Neuronal stem cell (in vitro differentiated cells): ENCODE results near the gene LRRC61.
"Not testable (repeated sequence)": the region's sequence is repeated elsewhere in the genome, so short reads cannot be mapped to it uniquely, and the experiment has no call there.

ENCODE experiments used
- DNase-seq: peaks from one replicate; pipeline ENCODE4 v3.0.0-alpha.2; 2013; ENCODE audit warnings: low spot score
- H2AFZ ChIP-seq: one replicate; pipeline ENCODE4 v1.6.1; 2013; ENCODE audit warnings: mild to moderate bottlenecking, low read length, inconsistent platforms
- H2AK5ac ChIP-seq: 2 replicates; pipeline ENCODE4 v1.6.1; 2013; ENCODE audit warnings: low read depth, mild to moderate bottlenecking, inconsistent platforms, low read length, moderate library complexity, mixed read lengths
- H2BK120ac ChIP-seq: 2 replicates; pipeline ENCODE4 v1.6.1; 2013; ENCODE audit warnings: low read depth, mild to moderate bottlenecking, inconsistent platforms, low read length, moderate library complexity, mixed read lengths
- H2BK12ac ChIP-seq: one replicate; pipeline ENCODE4 v1.6.1; 2013; ENCODE audit warnings: low read length, inconsistent platforms
- H2BK15ac ChIP-seq: 2 replicates; pipeline ENCODE4 v1.6.1; 2013; ENCODE audit warnings: mild to moderate bottlenecking, low read length, inconsistent platforms, mixed read lengths
- H2BK5ac ChIP-seq: one replicate; pipeline ENCODE4 v1.6.1; 2013; ENCODE audit warnings: inconsistent platforms, mild to moderate bottlenecking, low read length, moderate library complexity
- H3K14ac ChIP-seq: one replicate; pipeline ENCODE4 v1.6.1; 2013; ENCODE audit warnings: low read length, inconsistent platforms
- H3K18ac ChIP-seq: 2 replicates; pipeline ENCODE4 v1.6.1; 2013; ENCODE audit warnings: low read length, inconsistent platforms
- H3K23ac ChIP-seq: 2 replicates; pipeline ENCODE4 v1.6.1; 2013; ENCODE audit warnings: low read depth, mild to moderate bottlenecking, mixed read lengths, low read length, inconsistent platforms; ENCODE audit not compliant: poor library complexity
- H3K27ac ChIP-seq: replicated peaks from 3 replicates; pipeline ENCODE4 v1.5.1; 2013; ENCODE audit warnings: low read length, inconsistent platforms
- H3K27me3 ChIP-seq, 3 experiments: 2 replicates each; pipeline ENCODE4 v1.6.1; 2013; ENCODE audit warnings: low read length in 3 of 3, mild to moderate bottlenecking in 2 of 3, inconsistent platforms in 1 of 3, low read depth in 1 of 3, mixed read lengths in 1 of 3, moderate library complexity in 1 of 3; ENCODE audit not compliant: control insufficient read depth in 3 of 3, insufficient read depth in 3 of 3
- H3K36me3 ChIP-seq, 2 donors: replicated peaks in 1 of 2; 2 replicates each; pipeline ENCODE4 v1.6.1; 2013; ENCODE audit warnings: low read length in 2 of 2; ENCODE audit not compliant: control insufficient read depth in 2 of 2, insufficient read depth in 2 of 2
- H3K4ac ChIP-seq: 2 replicates; pipeline ENCODE4 v1.6.1; 2013; ENCODE audit warnings: inconsistent platforms, mild to moderate bottlenecking, low read length, moderate library complexity
- H3K4me1 ChIP-seq, 2 donors: 1 replicate in 1 of 2; 2 replicates in 1 of 2; pipeline ENCODE4 v1.6.1; 2013; ENCODE audit warnings: low read length in 2 of 2, low read depth in 1 of 2; ENCODE audit not compliant: control insufficient read depth in 2 of 2, insufficient read depth in 1 of 2
- H3K4me2 ChIP-seq: one replicate; pipeline ENCODE4 v1.6.1; 2013; ENCODE audit warnings: mild to moderate bottlenecking, low read length, inconsistent platforms; ENCODE audit not compliant: insufficient read depth, poor library complexity, severe bottlenecking
- H3K4me3 ChIP-seq, 2 donors: 2 replicates each; pipeline ENCODE4 v1.5.1; 2013; ENCODE audit warnings: low read length in 2 of 2, mild to moderate bottlenecking in 2 of 2, inconsistent platforms in 1 of 2, moderate library complexity in 1 of 2
- H3K79me1 ChIP-seq: one replicate; pipeline ENCODE4 v1.6.1; 2013; ENCODE audit warnings: low read depth, mild to moderate bottlenecking, inconsistent platforms, low read length, moderate library complexity
- H3K9ac ChIP-seq: one replicate; pipeline ENCODE4 v1.6.1; 2013; ENCODE audit warnings: mild to moderate bottlenecking, low read depth, low read length, inconsistent platforms; ENCODE audit not compliant: poor library complexity
- H3K9me3 ChIP-seq, 2 donors: replicated peaks in 1 of 2; 2 replicates each; pipeline versions ENCODE3 to v1.6.1; 2013; ENCODE audit warnings: low read length in 2 of 2, mild to moderate bottlenecking in 2 of 2, inconsistent platforms in 1 of 2, low read depth in 1 of 2, mixed read lengths in 1 of 2, moderate library complexity in 1 of 2; ENCODE audit not compliant: control insufficient read depth in 2 of 2, insufficient read depth in 1 of 2
- H4K8ac ChIP-seq: one replicate; pipeline ENCODE4 v1.6.1; 2013; ENCODE audit warnings: low read depth, mild to moderate bottlenecking, inconsistent platforms, low read length, moderate library complexity
- H4K91ac ChIP-seq: one replicate; pipeline ENCODE4 v1.6.1; 2013; ENCODE audit warnings: low read length, low read depth, mild to moderate bottlenecking, inconsistent platforms; ENCODE audit not compliant: poor library complexity
- WGBS, 2 donors: extraction: QIAGEN DNeasy Blood & Tissue Kit; methylation state at CpG; one replicate each; pipeline ENCODE4 v1.1.7; 2013; ENCODE audit warnings: missing lambda C conversion rate in 2 of 2, mixed read lengths in 1 of 2; ENCODE audit not compliant: insufficient read length in 2 of 2, insufficient replicate concordance in 1 of 2; ENCODE audit errors: extremely low coverage in 2 of 2; 5-methylcytosine and 5-hydroxymethylcytosine counted together

LRRC61 gene

DNA sequence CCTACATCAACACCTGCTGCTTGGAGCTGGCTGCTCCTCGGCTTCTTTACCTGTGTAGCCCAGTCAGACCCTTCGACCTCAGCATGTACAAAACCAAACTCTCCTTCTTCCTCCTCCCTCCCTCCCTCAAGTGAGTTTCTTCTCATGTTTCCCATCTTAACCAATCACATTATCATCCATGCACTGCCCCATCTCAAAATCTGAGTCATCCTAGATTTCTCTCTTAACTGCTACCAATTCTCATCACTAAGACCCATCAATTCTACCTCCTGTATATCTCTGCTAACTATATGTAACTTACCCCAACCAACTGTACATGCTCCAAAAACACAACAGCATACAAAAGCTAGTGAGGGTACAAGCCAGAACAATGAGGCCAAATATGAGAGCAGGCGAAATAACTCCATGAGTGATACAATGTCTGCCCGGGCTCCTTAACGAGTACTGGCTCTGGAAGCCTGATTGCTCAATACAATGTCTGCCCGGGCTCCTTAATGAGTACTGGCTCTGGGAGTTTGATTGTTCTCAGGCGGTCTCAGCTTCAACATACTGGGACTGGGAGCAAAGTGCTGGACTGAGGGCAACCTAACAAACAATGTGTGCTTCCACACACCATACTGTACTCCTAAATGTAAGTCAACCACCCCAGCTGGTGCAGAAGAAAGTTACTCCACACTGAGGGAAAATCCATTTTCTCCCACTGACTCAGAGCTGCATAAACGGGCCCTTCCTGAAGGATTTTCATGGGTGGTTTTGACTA lies 18.5 kb upstream of the LRRC61 start:
- not testable (repeated sequence) for H2BK15ac ChIP-seq, H2AK5ac ChIP-seq, H3K9me3 ChIP-seq, H3K36me3 ChIP-seq, H3K4me3 ChIP-seq, H3K4ac ChIP-seq, H4K8ac ChIP-seq, H4K91ac ChIP-seq, H3K14ac ChIP-seq, H3K4me1 ChIP-seq, H3K27ac ChIP-seq, H3K4me2 ChIP-seq, H2BK5ac ChIP-seq, H2AFZ ChIP-seq, H3K79me1 ChIP-seq, DNase-seq, H3K18ac ChIP-seq, H3K9ac ChIP-seq, H2BK12ac ChIP-seq, H2BK120ac ChIP-seq, H3K23ac ChIP-seq, H3K27me3 ChIP-seq
- no CpG with 5 or more reads among the region's 8 CpGs for WGBS, 2 donors

DNA sequence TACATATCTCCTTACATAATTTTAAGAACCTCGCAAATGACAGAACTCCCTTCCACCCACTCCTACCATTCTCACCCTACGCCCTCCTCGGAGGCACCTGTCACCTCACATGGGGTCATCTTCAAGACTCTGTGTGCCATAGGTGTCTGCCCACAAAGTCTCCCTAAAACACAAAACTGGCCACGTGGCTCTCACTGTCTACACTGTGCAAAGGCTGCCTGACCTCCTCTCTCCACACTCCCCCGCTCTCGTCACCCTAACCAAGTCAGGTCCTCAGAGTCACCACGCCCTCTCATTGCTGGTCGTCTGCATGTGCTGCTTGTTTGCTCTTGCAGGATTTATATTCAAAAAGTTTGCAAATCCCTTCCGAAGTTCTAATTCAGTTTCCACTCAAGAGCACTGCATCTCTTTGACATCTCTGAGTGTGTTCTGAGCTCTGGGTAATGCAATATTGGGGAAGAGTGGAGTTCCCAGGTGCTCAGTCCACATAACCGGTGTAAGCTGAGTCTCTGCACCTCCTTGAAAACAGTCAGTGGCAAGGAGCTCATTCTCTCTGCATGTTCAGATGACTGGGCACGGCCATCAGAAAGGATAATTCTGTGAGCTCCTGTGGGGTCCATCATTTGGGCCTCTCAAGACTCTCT lies 17.8 kb upstream of the LRRC61 start:
- not testable (repeated sequence) for H3K23ac ChIP-seq, H2BK5ac ChIP-seq, H4K91ac ChIP-seq, H2BK120ac ChIP-seq, H3K27ac ChIP-seq, H3K18ac ChIP-seq, H2BK15ac ChIP-seq, H3K4me3 ChIP-seq, H3K27me3 ChIP-seq, H3K4ac ChIP-seq, H3K4me1 ChIP-seq, H2AK5ac ChIP-seq, H3K36me3 ChIP-seq, H3K4me2 ChIP-seq, H3K9ac ChIP-seq, H3K14ac ChIP-seq, H2BK12ac ChIP-seq, H3K9me3 ChIP-seq, H4K8ac ChIP-seq, H2AFZ ChIP-seq, H3K79me1 ChIP-seq, DNase-seq
- 100% methylated on average over 1 of the region's 11 CpGs; no CpG with 5 or more reads in 1 of the 2 donors for WGBS, 2 donors

DNA sequence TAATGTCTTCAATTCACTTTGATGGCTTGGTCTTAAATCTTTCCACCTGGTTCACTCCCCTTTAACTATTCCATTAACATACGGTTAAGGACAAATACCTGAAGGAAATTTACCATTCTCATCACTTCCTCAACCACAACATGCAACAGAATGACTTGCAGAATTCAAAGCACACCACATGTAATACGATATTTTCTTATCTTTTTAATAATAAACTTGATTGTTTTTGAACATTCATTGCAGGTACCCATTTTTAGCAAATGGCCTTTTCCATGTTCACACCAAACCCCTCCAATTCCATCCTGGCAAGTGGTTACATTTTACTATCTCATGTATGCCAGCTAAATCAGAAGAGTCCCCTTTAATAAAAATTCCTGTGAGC lies 17.3 kb upstream of the LRRC61 start:
- not testable (repeated sequence) for H2BK5ac ChIP-seq, H3K4ac ChIP-seq, H4K8ac ChIP-seq, H3K9me3 ChIP-seq, H3K23ac ChIP-seq, H2AK5ac ChIP-seq, H3K27ac ChIP-seq, H3K4me2 ChIP-seq, H3K4me3 ChIP-seq, H3K79me1 ChIP-seq, H3K9ac ChIP-seq, H2AFZ ChIP-seq, H3K18ac ChIP-seq, H3K27me3 ChIP-seq, H2BK15ac ChIP-seq, H2BK120ac ChIP-seq, H2BK12ac ChIP-seq, H4K91ac ChIP-seq, H3K14ac ChIP-seq, H3K4me1 ChIP-seq, H3K36me3 ChIP-seq, DNase-seq
- WGBS, 2 donors: no CpG with 5 or more reads among the region's 2 CpGs

DNA sequence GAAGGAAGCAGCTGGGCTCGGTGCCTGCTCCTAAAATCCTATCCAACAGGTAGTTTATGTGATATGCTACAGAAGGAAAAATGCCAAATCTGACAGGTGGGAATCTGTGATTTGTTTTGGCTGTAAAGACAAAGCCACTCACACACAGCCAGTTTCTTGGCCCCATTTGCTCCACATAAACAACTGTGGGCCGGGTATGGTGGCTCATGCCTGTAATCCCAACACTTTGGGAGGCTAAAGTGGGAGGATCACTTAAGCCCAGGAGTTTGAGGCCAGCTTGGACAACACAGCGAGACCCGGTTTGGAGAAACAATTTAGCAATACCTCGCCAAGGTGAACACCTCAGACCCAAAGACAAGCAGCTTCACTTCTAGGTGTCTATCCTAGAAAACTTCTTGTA lies 16.8 kb upstream of the LRRC61 start:
- not testable (repeated sequence) for H2BK15ac ChIP-seq, H3K23ac ChIP-seq, H3K27ac ChIP-seq, H3K9me3 ChIP-seq, H2BK5ac ChIP-seq, H3K4ac ChIP-seq, H2BK12ac ChIP-seq, H3K4me2 ChIP-seq, H3K36me3 ChIP-seq, H4K8ac ChIP-seq, H2AK5ac ChIP-seq, H3K27me3 ChIP-seq, H3K4me1 ChIP-seq, H3K79me1 ChIP-seq, H3K4me3 ChIP-seq, H3K18ac ChIP-seq, H3K9ac ChIP-seq, H3K14ac ChIP-seq, DNase-seq, H2AFZ ChIP-seq, H2BK120ac ChIP-seq, H4K91ac ChIP-seq
- WGBS, 2 donors: no CpG with 5 or more reads among the region's 5 CpGs
